Measurements from ENCODE around the gene PIGC.

Gene PIGC

DNA sequence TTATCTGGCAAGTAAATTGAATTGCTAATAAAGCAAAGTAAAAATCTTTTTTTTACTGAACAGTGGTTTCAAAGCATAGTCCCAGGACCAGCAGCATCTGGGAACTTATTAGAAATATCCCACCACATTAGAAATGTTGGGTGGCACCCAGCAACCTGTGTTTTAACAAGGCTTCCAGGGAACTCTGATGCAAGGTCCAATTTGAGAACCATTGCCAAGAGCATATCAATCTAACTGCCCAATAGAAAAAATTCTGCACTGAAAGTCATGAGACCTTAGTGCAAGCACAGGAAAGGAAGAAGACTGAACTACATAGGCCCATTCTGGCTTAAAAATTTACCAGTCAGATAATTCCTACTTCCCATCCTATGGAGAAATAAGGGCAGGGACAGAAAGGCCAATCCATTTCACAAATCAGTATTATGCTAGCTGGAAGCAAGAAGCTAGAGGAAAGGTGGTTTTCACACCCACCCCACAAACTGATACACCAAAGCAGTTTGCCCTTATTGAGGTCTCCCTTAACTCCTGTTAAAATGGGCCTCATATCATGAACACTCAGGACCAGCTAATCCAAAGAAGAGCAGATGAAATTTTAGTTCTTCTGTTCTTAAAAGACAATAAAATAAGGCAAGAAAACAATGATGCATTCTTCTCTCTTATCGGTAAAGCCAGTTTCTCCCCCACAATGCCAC, 40.8 kb downstream of the PIGC start:
- Histone ChIP-seq H2BK5ac (ENCODE audit: low read length) (no peak overlapping the region), H2BK15ac (ENCODE audit: low read length) (no peak overlapping the region), H4K8ac (ENCODE audit: low read depth, low read length) (no peak overlapping the region), H2BK120ac (ENCODE audit: low read depth, low read length) (no peak overlapping the region), H3K79me1 (ENCODE audit: low read depth, low read length) (no peaks in the 10 kb centered on the region), H3K4me3 (ENCODE audit: low read length in 2 of 2) (no peak overlapping the region), H4K91ac (ENCODE audit: low read depth, low read length, poor library complexity) (no peak overlapping the region), H3K27me3 (ENCODE audit: control insufficient read depth in 3 of 3, insufficient read depth in 3 of 3, low read depth in 1 of 3, low read length in 3 of 3) (no peaks in the 10 kb centered on the region), H3K9ac (ENCODE audit: low read depth, low read length, poor library complexity) (no peak overlapping the region), H2BK12ac (ENCODE audit: low read length) (no peak overlapping the region), H3K18ac (ENCODE audit: low read length) (no peak overlapping the region), H3K14ac (ENCODE audit: low read length) (no peak overlapping the region), H2AK5ac (ENCODE audit: low read depth, low read length) (no peak overlapping the region), H2AFZ (ENCODE audit: low read length) (no peak overlapping the region), H3K36me3 (replicated peaks in 1 of 2; ENCODE audit: control insufficient read depth in 2 of 2, insufficient read depth in 2 of 2, low read length in 2 of 2) (peaks cover 0 to 1% of the 10 kb centered on the region in 2 donors), H3K4me1 (ENCODE audit: control insufficient read depth in 2 of 2, insufficient read depth in 1 of 2, low read depth in 1 of 2, low read length in 2 of 2) (peaks cover 3 to 4% of the 10 kb centered on the region in 2 donors), H3K9me3 (replicated peaks in 1 of 2; ENCODE audit: control insufficient read depth in 2 of 2, insufficient read depth in 1 of 2, low read depth in 1 of 2, low read length in 2 of 2) (no peaks in the 10 kb centered on the region), H3K27ac (replicated peaks; ENCODE audit: low read length) (no peak overlapping the region), H3K4me2 (ENCODE audit: insufficient read depth, low read length, poor library complexity, severe bottlenecking) (no peak overlapping the region), H3K4ac (ENCODE audit: low read length) (no peak overlapping the region), H3K23ac (ENCODE audit: low read depth, low read length, poor library complexity) (no peak overlapping the region)
- no CpG with 5 or more reads among the region's 1 CpG for whole genome bisulfite sequencing, 2 donors (ENCODE audit: extremely low coverage in 2 of 2, insufficient read length in 2 of 2, insufficient replicate concordance in 1 of 2)
- DNase-seq (ENCODE audit: low spot score): no peak

DNA sequence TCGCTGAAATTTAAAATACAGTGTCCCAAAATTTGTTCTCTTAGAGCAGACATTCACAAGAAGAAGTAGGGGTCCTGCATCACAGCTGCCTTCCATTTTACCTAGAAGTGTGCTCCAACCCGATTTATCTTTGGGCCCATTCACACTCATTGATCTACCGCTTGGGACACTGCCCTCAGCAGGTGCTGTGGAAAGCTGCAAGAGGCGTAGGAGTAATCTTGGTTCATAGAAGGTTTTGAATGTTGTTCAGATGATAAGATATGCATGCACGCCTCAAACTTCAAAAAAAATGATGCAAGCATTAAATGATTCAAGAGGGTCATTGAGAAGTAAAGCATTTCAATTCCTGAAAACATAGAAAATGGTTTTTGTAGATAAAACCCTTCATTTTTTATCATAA, 42.0 kb downstream of the PIGC start:
- no peak overlapping the region for H3K4ac ChIP-seq (ENCODE audit: low read length)
- no peak overlapping the region for H2AK5ac ChIP-seq (ENCODE audit: low read depth, low read length)
- no peak overlapping the region for H2BK5ac ChIP-seq (ENCODE audit: low read length)
- H3K23ac ChIP-seq (ENCODE audit: low read depth, low read length, poor library complexity): no peak overlapping the region
- no peak overlapping the region for H4K91ac ChIP-seq (ENCODE audit: low read depth, low read length, poor library complexity)
- H2BK120ac ChIP-seq (ENCODE audit: low read depth, low read length): no peak overlapping the region
- no CpG with 5 or more reads among the region's 5 CpGs for WGBS, 2 donors (ENCODE audit: extremely low coverage in 2 of 2, insufficient read length in 2 of 2, insufficient replicate concordance in 1 of 2)
- DNase-seq (ENCODE audit: low spot score): no peak
- no peak overlapping the region for H3K18ac ChIP-seq (ENCODE audit: low read length)
- no peak overlapping the region for H2BK15ac ChIP-seq (ENCODE audit: low read length)
- no peak overlapping the region for H4K8ac ChIP-seq (ENCODE audit: low read depth, low read length)
- H3K9ac ChIP-seq (ENCODE audit: low read depth, low read length, poor library complexity): no peak overlapping the region
- H3K9me3 ChIP-seq (replicated peaks in 1 of 2; ENCODE audit: control insufficient read depth in 2 of 2, insufficient read depth in 1 of 2, low read depth in 1 of 2, low read length in 2 of 2): no peaks in the 10 kb centered on the region
- no peak overlapping the region for H2AFZ ChIP-seq (ENCODE audit: low read length)
- no peak overlapping the region for H3K14ac ChIP-seq (ENCODE audit: low read length)
- no peaks in the 10 kb centered on the region for H3K36me3 ChIP-seq (replicated peaks in 1 of 2; ENCODE audit: control insufficient read depth in 2 of 2, insufficient read depth in 2 of 2, low read length in 2 of 2)
- H3K4me1 ChIP-seq (ENCODE audit: control insufficient read depth in 2 of 2, insufficient read depth in 1 of 2, low read depth in 1 of 2, low read length in 2 of 2): peaks cover 3 to 4% of the 10 kb centered on the region in 2 donors
- no peak overlapping the region for H3K4me2 ChIP-seq (ENCODE audit: insufficient read depth, low read length, poor library complexity, severe bottlenecking)
- no peaks in the 10 kb centered on the region for H3K79me1 ChIP-seq (ENCODE audit: low read depth, low read length)
- no peak overlapping the region for H3K27ac ChIP-seq (replicated peaks; ENCODE audit: low read length)
- no peak overlapping the region for H3K4me3 ChIP-seq (ENCODE audit: low read length in 2 of 2)
- H2BK12ac ChIP-seq (ENCODE audit: low read length): no peak overlapping the region
- H3K27me3 ChIP-seq (ENCODE audit: control insufficient read depth in 3 of 3, insufficient read depth in 3 of 3, low read depth in 1 of 3, low read length in 3 of 3): no peaks in the 10 kb centered on the region

DNA sequence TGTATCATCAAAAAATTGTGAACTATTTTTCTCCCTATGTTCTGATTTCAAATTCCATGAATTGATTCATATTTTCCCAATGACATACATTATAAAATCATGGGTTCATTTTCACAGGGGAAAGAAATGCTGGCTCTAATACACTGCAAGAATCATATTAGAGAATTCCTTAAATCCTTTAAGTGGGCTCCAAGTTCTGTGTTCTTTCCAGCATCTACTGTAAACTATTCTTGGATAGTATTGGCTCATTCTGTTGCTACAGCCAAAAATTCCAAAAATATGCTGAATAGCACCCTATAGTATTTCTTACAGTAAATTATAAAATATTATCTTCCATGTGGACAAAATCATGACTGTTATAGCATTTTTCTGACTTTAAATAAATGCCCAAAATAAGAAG, 42.4 kb downstream of the PIGC start:
- H3K4me2 ChIP-seq (ENCODE audit: insufficient read depth, low read length, poor library complexity, severe bottlenecking): no peak overlapping the region
- no peak overlapping the region for H2BK15ac ChIP-seq (ENCODE audit: low read length)
- no peaks in the 10 kb centered on the region for H3K36me3 ChIP-seq (replicated peaks in 1 of 2; ENCODE audit: control insufficient read depth in 2 of 2, insufficient read depth in 2 of 2, low read length in 2 of 2)
- no peaks in the 10 kb centered on the region for H3K27me3 ChIP-seq (ENCODE audit: control insufficient read depth in 3 of 3, insufficient read depth in 3 of 3, low read depth in 1 of 3, low read length in 3 of 3)
- H2BK12ac ChIP-seq (ENCODE audit: low read length): no peak overlapping the region
- no peak overlapping the region for H2BK120ac ChIP-seq (ENCODE audit: low read depth, low read length)
- H3K18ac ChIP-seq (ENCODE audit: low read length): no peak overlapping the region
- no peak overlapping the region for H2BK5ac ChIP-seq (ENCODE audit: low read length)
- H3K27ac ChIP-seq (replicated peaks; ENCODE audit: low read length): no peak overlapping the region
- no peak overlapping the region for H4K8ac ChIP-seq (ENCODE audit: low read depth, low read length)
- H4K91ac ChIP-seq (ENCODE audit: low read depth, low read length, poor library complexity): no peak overlapping the region
- no peak overlapping the region for H2AFZ ChIP-seq (ENCODE audit: low read length)
- no peak overlapping the region for H3K23ac ChIP-seq (ENCODE audit: low read depth, low read length, poor library complexity)
- H3K14ac ChIP-seq (ENCODE audit: low read length): no peak overlapping the region
- no peak overlapping the region for H3K9ac ChIP-seq (ENCODE audit: low read depth, low read length, poor library complexity)
- no peak overlapping the region for H2AK5ac ChIP-seq (ENCODE audit: low read depth, low read length)
- no peaks in the 10 kb centered on the region for H3K9me3 ChIP-seq (replicated peaks in 1 of 2; ENCODE audit: control insufficient read depth in 2 of 2, insufficient read depth in 1 of 2, low read depth in 1 of 2, low read length in 2 of 2)
- no peaks in the 10 kb centered on the region for H3K79me1 ChIP-seq (ENCODE audit: low read depth, low read length)
- DNase-seq (ENCODE audit: low spot score): no peak
- H3K4me3 ChIP-seq (ENCODE audit: low read length in 2 of 2): no peak overlapping the region
- H3K4ac ChIP-seq (ENCODE audit: low read length): no peak overlapping the region
- peaks cover 3 to 4% of the 10 kb centered on the region in 2 donors for H3K4me1 ChIP-seq (ENCODE audit: control insufficient read depth in 2 of 2, insufficient read depth in 1 of 2, low read depth in 1 of 2, low read length in 2 of 2)

DNA sequence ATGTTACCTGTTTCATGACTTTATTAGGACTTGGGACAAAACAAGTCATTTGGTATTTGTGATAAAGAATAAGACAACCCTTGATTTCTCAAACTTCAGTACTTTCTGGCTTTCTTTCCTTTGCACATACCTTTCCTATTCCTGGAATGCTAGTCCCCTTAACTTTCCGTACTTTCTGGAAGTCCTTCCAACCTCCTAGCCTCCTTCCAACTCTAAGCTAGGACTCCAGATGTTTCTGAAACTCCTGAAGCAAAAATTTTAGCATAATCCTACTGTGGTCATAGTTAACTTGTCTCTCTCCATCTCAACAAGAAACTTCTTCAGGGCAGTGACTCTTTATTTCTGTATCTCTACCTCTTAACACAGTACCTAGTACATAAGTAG, 43.2 kb downstream of the PIGC start:
- Histone ChIP-seq H2BK12ac (ENCODE audit: low read length) (no peak overlapping the region), H4K91ac (ENCODE audit: low read depth, low read length, poor library complexity) (no peak overlapping the region), H3K4me1 (ENCODE audit: control insufficient read depth in 2 of 2, insufficient read depth in 1 of 2, low read depth in 1 of 2, low read length in 2 of 2) (peaks cover 3 to 4% of the 10 kb centered on the region in 2 donors), H3K4me3 (ENCODE audit: low read length in 2 of 2) (no peak overlapping the region), H3K23ac (ENCODE audit: low read depth, low read length, poor library complexity) (no peak overlapping the region), H3K27ac (replicated peaks; ENCODE audit: low read length) (no peak overlapping the region), H2BK5ac (ENCODE audit: low read length) (no peak overlapping the region), H3K36me3 (replicated peaks in 1 of 2; ENCODE audit: control insufficient read depth in 2 of 2, insufficient read depth in 2 of 2, low read length in 2 of 2) (no peaks in the 10 kb centered on the region), H3K4ac (ENCODE audit: low read length) (no peak overlapping the region), H2AK5ac (ENCODE audit: low read depth, low read length) (no peak overlapping the region), H3K4me2 (ENCODE audit: insufficient read depth, low read length, poor library complexity, severe bottlenecking) (no peak overlapping the region), H3K9ac (ENCODE audit: low read depth, low read length, poor library complexity) (no peak overlapping the region), H3K18ac (ENCODE audit: low read length) (no peak overlapping the region), H3K27me3 (ENCODE audit: control insufficient read depth in 3 of 3, insufficient read depth in 3 of 3, low read depth in 1 of 3, low read length in 3 of 3) (no peaks in the 10 kb centered on the region), H2AFZ (ENCODE audit: low read length) (no peak overlapping the region), H4K8ac (ENCODE audit: low read depth, low read length) (no peak overlapping the region), H3K79me1 (ENCODE audit: low read depth, low read length) (no peaks in the 10 kb centered on the region), H2BK120ac (ENCODE audit: low read depth, low read length) (no peak overlapping the region), H3K9me3 (replicated peaks in 1 of 2; ENCODE audit: control insufficient read depth in 2 of 2, insufficient read depth in 1 of 2, low read depth in 1 of 2, low read length in 2 of 2) (no peaks in the 10 kb centered on the region), H3K14ac (ENCODE audit: low read length) (no peak overlapping the region), H2BK15ac (ENCODE audit: low read length) (no peak overlapping the region)
- no CpG with 5 or more reads among the region's 1 CpG for WGBS, 2 donors (ENCODE audit: extremely low coverage in 2 of 2, insufficient read length in 2 of 2, insufficient replicate concordance in 1 of 2)
- DNase-seq (ENCODE audit: low spot score): no peak
